Neural cell (in vitro differentiated cells): ENCODE data around the gene CAMK1D. TPM values are rescaled to one million over a fixed set of nuclear protein-coding genes. Genes with fewer than 3 reads are reported as not detected.

ENCODE experiments used
- H2AFZ ChIP-seq: fragments of 200-600, 300-800 bp; sonication (generic), shearing (Covaris generic); 2 replicates; pipeline ENCODE4 v1.6.0; 2014; ENCODE audit warnings: low read depth, mild to moderate bottlenecking, antibody characterized with exemption, low read length, moderate library complexity
- H3F3A ChIP-seq: fragments of 200-600 bp; shearing (Covaris generic); 2 replicates; pipeline ENCODE4 v1.6.1; 2016; ENCODE audit warnings: mild to moderate bottlenecking, moderate library complexity, mixed read lengths, antibody characterized with exemption, low read length; ENCODE audit not compliant: insufficient read depth, poor library complexity, severe bottlenecking
- H3K27ac ChIP-seq: fragments of 200-600, 300-800 bp; sonication (generic), shearing (Covaris generic); 2 replicates; pipeline ENCODE4 v1.5.1; 2014; ENCODE audit warnings: mild to moderate bottlenecking, low read length, moderate library complexity
- H3K27me3 ChIP-seq: fragments of 300-800, 200-600 bp; sonication (generic), shearing (Covaris generic); 2 replicates; pipeline ENCODE4 v1.6.0; 2014; ENCODE audit warnings: mild to moderate bottlenecking, low read depth, low read length, moderate library complexity; ENCODE audit not compliant: insufficient read depth
- H3K36me3 ChIP-seq: fragments of 300-800, 200-600 bp; sonication (generic), shearing (Covaris generic); 2 replicates; pipeline ENCODE4 v1.5.1; 2014; ENCODE audit warnings: mild to moderate bottlenecking, antibody characterized with exemption, low read length, moderate library complexity; ENCODE audit not compliant: insufficient read depth
- H3K4me2 ChIP-seq: fragments of 300-800, 200-600 bp; sonication (generic), shearing (Covaris generic); 2 replicates; pipeline ENCODE4 v1.6.0; 2014; ENCODE audit warnings: mild to moderate bottlenecking, low read length
- H3K4me3 ChIP-seq: fragments of 300-800, 200-600 bp; sonication (generic), shearing (Covaris generic); 2 replicates; pipeline ENCODE4 v1.5.1; 2014; ENCODE audit warnings: mild to moderate bottlenecking, low read length, moderate library complexity
- H3K79me2 ChIP-seq: fragments of 200-600 bp; shearing (Covaris generic); replicated peaks from 2 replicates; pipeline ENCODE4 v1.6.0; 2014; ENCODE audit warnings: mild to moderate bottlenecking, low read length, moderate library complexity; ENCODE audit not compliant: insufficient read depth
- H3K9ac ChIP-seq: fragments of 300-800, 200-600 bp; sonication (generic), shearing (Covaris generic); 2 replicates; pipeline ENCODE4 v1.6.1; 2016; ENCODE audit warnings: mild to moderate bottlenecking, low read length, mixed read lengths
- H3K9me2 ChIP-seq: fragments of 200-600 bp; shearing (Covaris generic); 2 replicates; pipeline ENCODE4 v1.6.1; 2016; ENCODE audit warnings: mild to moderate bottlenecking, low read length, mixed read lengths; ENCODE audit not compliant: insufficient read depth
- H3K9me3 ChIP-seq: fragments of 200-600, 300-800 bp; sonication (generic), shearing (Covaris generic); 2 replicates; pipeline ENCODE4 v1.6.1; 2016; ENCODE audit warnings: mild to moderate bottlenecking, mixed run types, low read length, moderate library complexity, mixed read lengths
- H4K20me1 ChIP-seq: fragments of 200-600 bp; shearing (Covaris generic); 2 replicates; pipeline ENCODE4 v1.6.1; 2016; ENCODE audit warnings: mild to moderate bottlenecking, mixed run types; ENCODE audit not compliant: insufficient read depth
- EP300 ChIP-seq: fragments of 450-650 bp; conservative IDR thresholded peaks from 2 replicates; pipeline ENCODE4 v1.6.1; 2014; ENCODE audit warnings: antibody characterized with exemption, mild to moderate bottlenecking, moderate library complexity; ENCODE audit not compliant: poor library complexity, severe bottlenecking
- EZH2 ChIP-seq: fragments of 200-600, 300-800 bp; shearing (Covaris generic), sonication (generic); IDR thresholded peaks from 2 replicates; pipeline ENCODE4 v1.6.1; 2014; ENCODE audit warnings: antibody characterized with exemption, low read length, borderline replicate concordance, mild to moderate bottlenecking; ENCODE audit not compliant: insufficient read depth, poor library complexity, severe bottlenecking
- MXI1 ChIP-seq: fragments of 450-650 bp; conservative IDR thresholded peaks from 2 replicates; pipeline ENCODE4 v1.6.1; 2014; ENCODE audit warnings: antibody characterized with exemption, mild to moderate bottlenecking; ENCODE audit not compliant: poor library complexity, severe bottlenecking
- POLR2AphosphoS5 ChIP-seq: IDR thresholded peaks from 2 replicates; pipeline ENCODE4 v1.6.1; 2012
- RAD21 ChIP-seq: fragments of 450-650 bp; conservative IDR thresholded peaks from 2 replicates; pipeline ENCODE4 v1.6.1; 2014; ENCODE audit warnings: antibody characterized with exemption, mild to moderate bottlenecking, moderate library complexity
- SMC3 ChIP-seq: fragments of 450-650 bp; conservative IDR thresholded peaks from 2 replicates; pipeline ENCODE4 v1.6.1; 2014; ENCODE audit warnings: antibody characterized with exemption, mild to moderate bottlenecking, moderate library complexity; ENCODE audit not compliant: poor library complexity
- TAF1 ChIP-seq: IDR thresholded peaks from 2 replicates; pipeline ENCODE4 v1.6.1; 2012; ENCODE audit warnings: low read depth
- polyA plus RNA-seq: library from polyadenylated mRNA; depleted of rRNA; stranded (reverse); fragments of >200 nt; gene quantifications from 2 replicates; pipeline ENCODE4 v1.2.3, GENCODE V29; 2014
- TF ChIP-seq, protein P1 (sequence below): IDR thresholded peaks from 2 replicates; pipeline ENCODE4 v1.6.1; 2012; ENCODE audit warnings: borderline replicate concordance
- TF ChIP-seq, protein P2 (sequence below): fragments of 450-650 bp; IDR thresholded peaks from 2 replicates; pipeline ENCODE4 v1.5.1; 2014; ENCODE audit warnings: antibody characterized with exemption, mild to moderate bottlenecking, moderate library complexity; ENCODE audit not compliant: poor library complexity, severe bottlenecking

The CAMK1D gene
- polyA plus RNA-seq, 1 donor from 2014 or later, result 13.8 TPM

DNA sequence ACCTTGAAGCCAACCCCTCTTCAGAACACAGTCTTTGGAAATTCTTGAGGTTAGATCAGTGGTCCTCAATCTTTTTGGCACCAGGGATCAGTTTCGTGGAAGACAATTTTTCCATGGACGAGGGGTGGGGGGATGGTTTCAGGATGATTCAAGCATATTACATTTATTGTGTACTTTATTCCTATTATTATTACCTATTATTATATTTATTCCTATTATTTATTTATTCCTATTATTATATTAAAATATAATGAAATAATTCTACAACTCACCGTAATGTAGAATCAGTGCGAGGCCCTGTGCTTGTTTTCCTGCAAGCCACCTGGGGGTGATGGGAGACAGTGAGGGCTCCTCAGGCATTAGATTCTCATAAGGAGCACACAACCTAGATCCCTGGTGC, 17.9 kb downstream of the CAMK1D start:
- Histone ChIP-seq H3K4me2 (no peak overlapping the region), H3K27me3 (no peaks in the 10 kb centered on the region), H3K9me2 (no peaks in the 10 kb centered on the region), H3K4me3 (no peak overlapping the region), H2AFZ (no peak overlapping the region), H3F3A (no peaks in the 10 kb centered on the region), H3K9me3 (no peaks in the 10 kb centered on the region), H3K36me3 (no peaks in the 10 kb centered on the region), H3K27ac (no peak overlapping the region), H3K9ac (no peak overlapping the region), H3K79me2 (peaks cover 13% of the 10 kb centered on the region), H4K20me1 (no peaks in the 10 kb centered on the region)
- no peak for TF ChIP-seq SMC3
- TF ChIP-seq RAD21, result no peak
- no peak for TF ChIP-seq TAF1
- TF ChIP-seq, protein P1, sequence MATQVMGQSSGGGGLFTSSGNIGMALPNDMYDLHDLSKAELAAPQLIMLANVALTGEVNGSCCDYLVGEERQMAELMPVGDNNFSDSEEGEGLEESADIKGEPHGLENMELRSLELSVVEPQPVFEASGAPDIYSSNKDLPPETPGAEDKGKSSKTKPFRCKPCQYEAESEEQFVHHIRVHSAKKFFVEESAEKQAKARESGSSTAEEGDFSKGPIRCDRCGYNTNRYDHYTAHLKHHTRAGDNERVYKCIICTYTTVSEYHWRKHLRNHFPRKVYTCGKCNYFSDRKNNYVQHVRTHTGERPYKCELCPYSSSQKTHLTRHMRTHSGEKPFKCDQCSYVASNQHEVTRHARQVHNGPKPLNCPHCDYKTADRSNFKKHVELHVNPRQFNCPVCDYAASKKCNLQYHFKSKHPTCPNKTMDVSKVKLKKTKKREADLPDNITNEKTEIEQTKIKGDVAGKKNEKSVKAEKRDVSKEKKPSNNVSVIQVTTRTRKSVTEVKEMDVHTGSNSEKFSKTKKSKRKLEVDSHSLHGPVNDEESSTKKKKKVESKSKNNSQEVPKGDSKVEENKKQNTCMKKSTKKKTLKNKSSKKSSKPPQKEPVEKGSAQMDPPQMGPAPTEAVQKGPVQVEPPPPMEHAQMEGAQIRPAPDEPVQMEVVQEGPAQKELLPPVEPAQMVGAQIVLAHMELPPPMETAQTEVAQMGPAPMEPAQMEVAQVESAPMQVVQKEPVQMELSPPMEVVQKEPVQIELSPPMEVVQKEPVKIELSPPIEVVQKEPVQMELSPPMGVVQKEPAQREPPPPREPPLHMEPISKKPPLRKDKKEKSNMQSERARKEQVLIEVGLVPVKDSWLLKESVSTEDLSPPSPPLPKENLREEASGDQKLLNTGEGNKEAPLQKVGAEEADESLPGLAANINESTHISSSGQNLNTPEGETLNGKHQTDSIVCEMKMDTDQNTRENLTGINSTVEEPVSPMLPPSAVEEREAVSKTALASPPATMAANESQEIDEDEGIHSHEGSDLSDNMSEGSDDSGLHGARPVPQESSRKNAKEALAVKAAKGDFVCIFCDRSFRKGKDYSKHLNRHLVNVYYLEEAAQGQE, result no peak
- TF ChIP-seq, protein P2, sequence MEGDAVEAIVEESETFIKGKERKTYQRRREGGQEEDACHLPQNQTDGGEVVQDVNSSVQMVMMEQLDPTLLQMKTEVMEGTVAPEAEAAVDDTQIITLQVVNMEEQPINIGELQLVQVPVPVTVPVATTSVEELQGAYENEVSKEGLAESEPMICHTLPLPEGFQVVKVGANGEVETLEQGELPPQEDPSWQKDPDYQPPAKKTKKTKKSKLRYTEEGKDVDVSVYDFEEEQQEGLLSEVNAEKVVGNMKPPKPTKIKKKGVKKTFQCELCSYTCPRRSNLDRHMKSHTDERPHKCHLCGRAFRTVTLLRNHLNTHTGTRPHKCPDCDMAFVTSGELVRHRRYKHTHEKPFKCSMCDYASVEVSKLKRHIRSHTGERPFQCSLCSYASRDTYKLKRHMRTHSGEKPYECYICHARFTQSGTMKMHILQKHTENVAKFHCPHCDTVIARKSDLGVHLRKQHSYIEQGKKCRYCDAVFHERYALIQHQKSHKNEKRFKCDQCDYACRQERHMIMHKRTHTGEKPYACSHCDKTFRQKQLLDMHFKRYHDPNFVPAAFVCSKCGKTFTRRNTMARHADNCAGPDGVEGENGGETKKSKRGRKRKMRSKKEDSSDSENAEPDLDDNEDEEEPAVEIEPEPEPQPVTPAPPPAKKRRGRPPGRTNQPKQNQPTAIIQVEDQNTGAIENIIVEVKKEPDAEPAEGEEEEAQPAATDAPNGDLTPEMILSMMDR, result no peak
- TF ChIP-seq MXI1, result no peak
- no peak for TF ChIP-seq EZH2
- TF ChIP-seq EP300, result no peak
- no peak for TF ChIP-seq POLR2AphosphoS5

DNA sequence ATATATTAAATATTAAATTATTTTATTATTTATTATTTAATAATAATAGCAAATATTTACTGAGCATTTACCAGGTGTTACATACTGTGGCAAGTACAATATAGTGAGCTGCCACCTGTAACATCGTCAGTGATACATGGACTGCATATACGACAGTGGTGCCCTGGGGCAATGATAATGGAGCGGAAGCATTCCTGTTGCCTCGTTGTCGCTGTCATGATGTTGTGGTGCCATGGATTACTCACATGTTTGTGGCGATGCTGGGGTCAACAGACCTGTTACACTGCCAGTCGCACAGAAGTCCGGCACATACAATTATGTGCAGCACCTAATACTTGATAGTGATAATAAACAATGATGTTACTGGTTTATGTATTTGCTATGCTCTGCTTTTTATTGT, 20.6 kb downstream of the CAMK1D start:
- Histone ChIP-seq H3K4me3 (no peak overlapping the region), H2AFZ (no peak overlapping the region), H3K9ac (no peak overlapping the region), H4K20me1 (no peaks in the 10 kb centered on the region), H3K9me2 (no peaks in the 10 kb centered on the region), H3F3A (no peaks in the 10 kb centered on the region), H3K9me3 (no peaks in the 10 kb centered on the region), H3K27ac (no peak overlapping the region), H3K27me3 (no peaks in the 10 kb centered on the region), H3K36me3 (no peaks in the 10 kb centered on the region), H3K79me2 (peaks cover 7% of the 10 kb centered on the region), H3K4me2 (no peak overlapping the region)
- TF ChIP-seq EP300 (no peak), EZH2 (no peak), TAF1 (no peak), POLR2AphosphoS5 (no peak), RAD21 (no peak), SMC3 (no peak), MXI1 (no peak)
- TF ChIP-seq, protein P2, result no peak
- TF ChIP-seq, protein P1, result no peak
